MM.1S (cell line): ENCODE measurements around the gene URI1.
"Not testable (repeated sequence)": the region's sequence is repeated elsewhere in the genome, so short reads cannot be mapped to it uniquely, and the experiment has no call there.

ENCODE experiments used
- CTCF ChIP-seq: fragments of 300-600 bp; sonication (generic); IDR thresholded peaks from 2 replicates; pipeline ENCODE4 v1.5.1; 2016; ENCODE audit warnings: antibody characterized with exemption, low read length, mixed read lengths
- EZH2phosphoT487 ChIP-seq: fragments of 300-600 bp; sonication (generic); IDR thresholded peaks from 2 replicates; pipeline ENCODE4 v1.6.1; 2018; ENCODE audit warnings: antibody characterized with exemption, low read length

- TF ChIP-seq CTCF, EZH2phosphoT487: not testable (repeated sequence)
Observed at GRCh38 chr19:29966142-29966541, 24.1 kb downstream of the URI1 start.
